GM12891 (cell line): Measurements from ENCODE around the gene MUSK. TPM values are rescaled to one million over a fixed set of nuclear protein-coding genes. Genes with fewer than 3 reads are reported as not detected.

Experiments
- DNase-seq: peaks from one replicate; pipeline ENCODE4 v3.0.0; 2011; ENCODE audit warnings: low spot score; ENCODE audit not compliant: insufficient read length
- FAIRE-seq: peaks from 2 replicates; lab custom pipeline; 2011; peaks lifted over from hg19 to GRCh38; lab: Jason Lieb, UNC
- PAX5 ChIP-seq: IDR thresholded peaks from 2 replicates; pipeline ENCODE4 v1.6.1; 2011; ENCODE audit warnings: low read length, moderate library complexity, mild to moderate bottlenecking; ENCODE audit not compliant: insufficient read depth, severe bottlenecking
- POLR2A ChIP-seq: IDR thresholded peaks from 2 replicates; pipeline ENCODE4 v1.6.1; 2011; ENCODE audit warnings: low read depth, low read length, control low read depth
- POLR2AphosphoS5 ChIP-seq: IDR thresholded peaks from 2 replicates; pipeline ENCODE4 v1.6.1; 2011; ENCODE audit warnings: low read depth, low read length, control low read depth
- POU2F2 ChIP-seq: IDR thresholded peaks from 2 replicates; pipeline ENCODE4 v1.6.1; 2011; ENCODE audit warnings: low read depth, mild to moderate bottlenecking, control low read depth, low read length, moderate library complexity
- SPI1 ChIP-seq: IDR thresholded peaks from 2 replicates; pipeline ENCODE4 v1.6.1; 2011; ENCODE audit warnings: low read depth, low read length, control low read depth
- TAF1 ChIP-seq: IDR thresholded peaks from 2 replicates; pipeline ENCODE4 v1.6.1; 2011; ENCODE audit warnings: low read depth, low read length, control low read depth
- polyA plus RNA-seq: library from polyadenylated mRNA; unstranded; fragments of >200 nt; gene quantifications from one replicate; pipeline ENCODE4 v1.2.1, GENCODE V29; 2012; ENCODE audit warnings: low read depth, missing spikeins, inconsistent platforms; ENCODE audit not compliant: missing spikeins

The MUSK gene
- polyA plus RNA-seq, result not detected

GRCh38 chr9:110668570-110669167 lies at the start of gene MUSK:
Gene MUSK (plus strand): TSS chr9:110668791. CDS start chr9:110668905, 114 bp downstream.
- no peak for FAIRE-seq
- no peak for TF ChIP-seq PAX5

GRCh38 chr9:110619831-110620230 lies 48.8 kb upstream of the MUSK start:
- no peak for DNase-seq
- no peak for FAIRE-seq
- TF ChIP-seq POLR2A (no peak), POLR2AphosphoS5 (no peak), TAF1 (no peak), SPI1 (no peak)

More at GRCh38 chr9:110668570-110669167, at the start of gene MUSK:
- DNase-seq, result no peak

- DNase-seq (no peak), FAIRE-seq (no peak)
- TF ChIP-seq PAX5 (no peak), POLR2A (no peak), POU2F2 (no peak), TAF1 (no peak), SPI1 (no peak), POLR2AphosphoS5 (no peak)
Observed at GRCh38 chr9:110620726-110621125, 47.9 kb upstream of the MUSK start.

GRCh38 chr9:110622368-110622767 lies 46.2 kb upstream of the MUSK start:
- DNase-seq (no peak), FAIRE-seq (no peak)
- TF ChIP-seq POU2F2, result no peak
- peak; percentile 85 for TF ChIP-seq SPI1

DNA sequence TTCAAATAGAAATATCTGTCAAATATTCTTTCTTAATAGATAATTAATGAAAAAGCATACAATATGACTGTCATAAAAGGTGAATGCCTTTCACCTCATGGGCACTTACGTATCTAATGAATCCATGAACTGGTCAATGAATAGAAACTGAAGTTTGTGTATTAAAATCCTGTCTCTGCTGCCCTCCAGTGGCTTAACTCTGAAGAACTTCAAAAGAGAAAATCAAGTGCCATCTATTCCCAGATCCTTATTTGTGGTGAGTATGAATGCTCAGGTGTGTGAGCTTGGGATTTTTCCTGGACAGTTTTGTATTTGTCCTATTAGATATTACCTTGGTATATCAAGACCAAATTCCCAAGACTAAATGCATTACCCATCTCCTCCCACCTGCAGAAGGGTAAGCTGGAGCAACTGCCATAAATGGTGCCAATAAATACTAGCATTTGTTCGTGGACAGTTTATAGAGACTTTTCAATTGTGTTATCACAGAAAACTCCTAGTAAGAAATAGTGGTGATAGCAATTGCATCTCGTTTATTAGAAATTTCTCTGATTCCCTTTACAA lies 45.0 kb upstream of the MUSK start:
- FAIRE-seq (peak; percentile 92), DNase-seq (no peak)
- TF ChIP-seq POLR2A (no peak), POLR2AphosphoS5 (no peak), SPI1 (peak; percentile 47), PAX5 (no peak)

DNA sequence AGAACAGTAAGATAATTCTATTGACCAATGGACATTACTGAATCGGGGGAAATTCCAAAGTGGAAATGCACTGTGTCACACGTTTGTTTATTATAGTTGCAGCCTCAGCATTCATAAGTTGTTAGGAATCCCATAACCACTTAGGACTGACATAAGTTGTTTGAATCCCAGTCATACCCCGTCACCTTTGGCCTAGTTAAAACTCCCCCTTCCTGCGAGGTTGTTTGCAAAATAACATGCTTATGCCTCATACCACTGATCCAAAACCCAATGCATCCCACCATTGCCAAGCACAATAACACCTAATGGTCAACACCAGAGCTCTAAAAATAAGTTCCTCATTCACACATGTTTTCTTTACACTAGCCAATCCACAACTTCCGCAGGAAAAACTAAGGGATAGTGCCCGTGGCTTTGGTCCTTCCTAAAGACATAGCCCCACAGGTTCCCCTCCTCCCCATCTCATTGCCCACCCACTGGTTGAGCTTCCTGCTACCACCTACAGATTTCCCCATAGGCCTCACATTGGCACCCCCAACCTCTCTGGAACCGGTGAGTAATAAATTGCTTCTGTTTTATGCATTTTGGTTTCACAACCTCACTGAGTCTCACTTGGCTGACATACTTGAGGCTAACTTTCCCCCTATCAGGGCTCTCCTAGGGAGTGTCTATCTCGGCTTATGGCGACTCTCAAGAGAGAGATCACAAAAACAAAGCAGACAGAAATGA lies 42.3 kb upstream of the MUSK start:
- DNase-seq, result no peak

GRCh38 chr9:110635589-110635988 lies 33.0 kb upstream of the MUSK start:
- TF ChIP-seq PAX5 (no peak), POU2F2 (no peak), SPI1 (no peak), POLR2A (no peak), TAF1 (no peak), POLR2AphosphoS5 (no peak)
- FAIRE-seq (no peak), DNase-seq (no peak)

More for the DNA sequence above, 42.3 kb upstream of the MUSK start:
- TF ChIP-seq PAX5, result no peak
- TF ChIP-seq SPI1, result peak; percentile 59
- TF ChIP-seq POLR2AphosphoS5, result no peak
- TF ChIP-seq TAF1, result no peak
- TF ChIP-seq POU2F2, result peak; percentile 71
- no peak for TF ChIP-seq POLR2A
- peak; percentile 75 for FAIRE-seq

GRCh38 chr9:110638381-110638954 lies 30.1 kb upstream of the MUSK start:
- DNase-seq (no peak), FAIRE-seq (no peak)
- TF ChIP-seq TAF1 (no peak), POU2F2 (no peak), POLR2A (no peak), POLR2AphosphoS5 (no peak), PAX5 (no peak), SPI1 (no peak)

DNA sequence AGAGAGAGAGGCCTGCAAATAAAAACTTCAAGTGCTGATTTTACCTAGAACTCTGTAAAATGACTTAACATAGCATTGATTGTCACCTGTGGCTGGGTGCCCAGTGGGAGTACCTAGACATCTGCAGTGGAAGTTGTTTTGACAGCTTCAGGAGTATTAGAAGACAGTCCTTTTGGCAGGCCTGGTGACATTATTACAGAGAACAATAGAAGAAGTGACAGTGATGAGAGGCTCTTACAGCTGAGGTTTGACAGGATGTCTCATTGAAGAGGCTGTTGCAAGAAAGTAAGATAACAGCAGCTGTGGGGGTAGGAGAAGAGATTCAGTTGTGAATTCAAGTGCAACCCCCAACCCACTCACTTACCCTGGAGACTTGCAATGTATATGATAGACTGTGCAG lies 27.9 kb upstream of the MUSK start:
- no peak for TF ChIP-seq TAF1
- no peak for TF ChIP-seq SPI1
- no peak for TF ChIP-seq POLR2AphosphoS5
- TF ChIP-seq POU2F2, result no peak
- no peak for DNase-seq
- no peak for FAIRE-seq

DNA sequence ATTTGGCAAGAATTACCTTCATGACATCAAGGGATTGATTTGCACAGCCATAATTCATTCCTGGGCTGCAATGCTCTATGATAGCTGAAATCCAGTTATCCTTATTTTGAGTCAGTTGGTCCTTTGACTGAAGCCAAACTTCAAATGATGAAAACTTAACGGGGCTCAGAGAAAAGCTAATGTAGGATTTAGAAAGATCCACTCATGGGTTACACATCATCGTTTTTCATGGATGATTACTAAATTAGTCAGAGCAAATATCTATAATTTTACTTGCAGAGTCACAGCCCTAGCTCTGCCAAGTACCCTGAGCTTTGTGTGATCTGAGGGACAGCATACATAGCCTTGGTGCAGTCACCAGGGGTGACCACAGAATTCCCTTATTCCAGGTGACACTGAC lies 27.3 kb upstream of the MUSK start:
- TF ChIP-seq PAX5, result no peak
- TF ChIP-seq SPI1, result no peak
- TF ChIP-seq POLR2A, result no peak
- TF ChIP-seq POU2F2, result no peak
- no peak for TF ChIP-seq POLR2AphosphoS5
- no peak for TF ChIP-seq TAF1
- no peak for DNase-seq
- FAIRE-seq, result no peak
